ENCODE data around the gene CHRNA4. TPM values are rescaled to one million over a fixed set of nuclear protein-coding genes. Genes with fewer than 3 reads are reported as not detected.
"Not testable (repeated sequence)": the region's sequence is repeated elsewhere in the genome, so short reads cannot be mapped to it uniquely, and the experiment has no call there.

Gene CHRNA4
- total RNA-seq, 1 donor from 2014 or later, result 1.8 TPM

DNA sequence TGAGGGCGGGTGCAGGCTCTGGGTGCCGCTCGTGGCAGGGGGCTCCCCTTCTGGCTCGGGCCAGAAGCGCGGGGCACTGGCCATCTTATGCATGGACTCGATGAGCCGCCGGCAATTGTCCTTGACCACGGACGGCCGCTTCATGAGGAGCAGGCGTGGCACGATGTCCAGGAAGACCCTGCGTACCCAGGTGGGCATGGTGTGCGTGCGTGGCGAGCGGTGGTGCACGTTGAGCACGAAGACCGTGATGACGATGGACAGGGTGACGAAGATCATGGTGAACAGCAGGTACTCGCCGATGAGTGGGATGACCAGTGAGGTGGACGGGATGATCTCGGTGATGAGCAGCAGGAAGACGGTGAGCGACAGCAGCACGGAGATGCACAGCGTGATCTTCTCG, 11.0 kb downstream of the CHRNA4 start:
- DNase-seq, result no peak

DNA sequence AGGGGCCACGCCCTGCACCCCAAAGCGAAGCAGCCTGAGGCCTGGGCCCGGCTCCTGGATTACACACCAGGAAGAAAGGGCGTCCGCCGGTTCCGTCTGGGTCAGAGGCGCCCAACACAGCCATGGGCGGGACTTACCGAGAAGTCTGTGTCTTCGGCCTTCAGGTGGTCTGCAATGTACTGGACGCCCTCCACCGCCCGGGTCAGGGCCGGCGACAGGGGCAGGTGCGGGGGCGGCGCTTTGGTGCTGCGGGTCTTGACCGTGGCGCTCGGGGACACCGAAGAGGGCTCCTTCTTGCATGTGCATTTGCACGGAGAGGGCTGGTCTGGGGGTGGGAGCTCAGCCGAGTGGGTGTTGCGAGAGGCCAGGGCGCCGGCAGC, 11.6 kb downstream of the CHRNA4 start:
- no peak for DNase-seq

DNA sequence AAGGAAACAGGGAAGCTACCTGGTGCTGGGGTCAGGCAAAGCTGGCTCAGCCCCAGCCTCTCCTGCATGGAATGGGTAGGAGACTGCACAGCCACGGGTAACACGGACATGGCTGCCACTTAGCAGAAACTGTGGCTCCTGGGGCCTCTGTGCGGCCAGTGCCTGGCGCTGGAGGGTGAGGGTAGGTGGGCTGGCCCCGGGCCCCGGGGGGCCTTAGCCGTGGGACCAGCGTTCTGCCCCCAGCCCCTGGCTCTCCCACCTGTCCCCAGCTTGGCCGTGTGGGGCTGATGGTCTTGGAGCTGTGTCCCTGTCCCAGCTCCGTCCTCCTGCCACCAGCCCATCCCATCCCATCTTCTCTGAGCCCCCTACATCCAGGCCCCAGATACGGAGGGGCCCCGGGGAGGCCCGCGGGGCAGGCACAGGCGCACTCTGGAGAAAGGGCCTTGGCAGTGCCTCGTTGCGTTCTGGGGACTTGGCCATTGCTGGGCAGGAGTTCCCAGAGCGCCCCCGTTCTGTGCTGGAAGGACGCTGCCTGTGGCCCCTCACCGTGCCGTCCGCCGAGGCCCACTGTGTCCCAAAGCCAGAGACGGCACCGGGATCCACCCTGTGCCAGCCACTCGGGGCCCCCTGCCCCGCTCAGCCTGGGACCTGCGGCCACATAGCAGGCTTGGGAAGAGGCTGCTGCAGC, 12.2 kb downstream of the CHRNA4 start:
- no peak for DNase-seq

DNA sequence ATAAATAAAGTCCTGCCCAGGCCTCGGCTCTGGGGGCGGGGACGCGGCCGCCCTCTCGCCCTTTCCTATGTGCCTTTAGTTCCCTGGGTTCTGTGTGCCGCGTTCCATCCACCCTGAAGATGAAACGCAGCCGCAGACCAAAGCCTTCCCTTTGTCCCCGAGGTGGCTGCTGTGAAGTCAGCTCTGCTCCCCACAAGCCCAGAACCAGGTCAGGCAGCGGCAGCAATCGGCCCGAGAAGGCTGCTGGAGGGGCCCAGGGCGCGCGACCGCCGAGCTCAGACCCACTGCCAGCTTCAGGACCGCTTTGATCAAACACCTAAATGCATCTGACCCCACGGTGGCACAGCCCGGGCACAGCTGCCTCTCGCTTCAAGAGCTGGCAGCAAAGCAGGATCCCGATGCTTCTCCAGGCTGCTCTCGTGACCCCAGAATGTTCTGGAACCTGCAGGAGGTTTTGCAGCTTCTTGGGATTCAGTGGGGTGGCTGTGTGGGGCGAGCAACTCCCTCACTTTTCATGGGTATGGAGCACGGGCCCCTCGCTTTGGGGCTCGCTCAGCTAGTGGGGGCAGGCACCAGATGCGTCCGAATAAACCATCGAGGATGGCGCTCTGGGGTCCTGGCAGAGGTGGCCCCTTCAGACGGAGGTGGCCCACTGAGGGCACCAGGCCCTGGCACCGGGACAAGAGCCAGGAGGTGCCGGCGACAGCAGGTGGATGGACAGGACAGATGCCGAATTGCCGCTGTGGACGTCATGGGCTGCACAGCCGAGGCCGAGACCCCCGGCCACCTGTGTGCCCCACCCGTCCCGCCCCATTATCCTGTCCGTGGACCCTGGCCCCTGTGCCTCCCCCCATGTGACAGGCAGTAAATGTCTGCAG, 13.0 kb downstream of the CHRNA4 start:
- DNase-seq, result no peak

DNA sequence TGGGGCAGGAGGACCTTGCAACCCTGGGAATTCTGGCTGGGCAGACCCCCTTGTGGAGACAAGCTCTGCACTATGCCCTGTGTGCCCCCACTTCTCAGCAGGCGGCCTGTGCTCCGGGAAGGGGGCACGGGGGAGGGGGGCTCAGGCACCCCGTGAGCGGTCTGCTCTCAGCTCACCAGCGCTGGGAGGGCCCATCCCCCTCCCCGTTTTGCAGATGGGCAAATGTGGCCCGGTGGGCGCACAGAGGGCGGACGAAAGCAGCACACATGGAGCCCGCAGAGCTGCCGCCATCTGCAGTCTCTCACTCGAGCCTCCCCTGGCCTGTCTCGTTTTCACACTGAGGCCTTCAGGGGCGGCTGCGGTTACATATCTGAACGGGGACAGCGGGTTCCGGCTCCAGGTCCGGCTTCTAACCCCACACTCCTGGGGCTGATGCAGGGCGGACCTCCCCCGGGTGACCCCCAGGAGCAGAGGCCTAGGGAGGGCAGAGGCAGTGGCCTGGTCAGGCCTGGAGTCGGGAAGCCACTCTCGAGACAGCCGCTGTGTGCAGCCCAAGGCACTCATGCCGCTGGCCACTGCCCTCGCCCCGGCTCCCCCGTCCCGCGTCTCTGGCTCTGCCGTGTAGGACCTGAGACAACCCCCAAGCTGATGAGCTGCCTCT, 13.9 kb downstream of the CHRNA4 start:
- DNase-seq, result no peak

DNA sequence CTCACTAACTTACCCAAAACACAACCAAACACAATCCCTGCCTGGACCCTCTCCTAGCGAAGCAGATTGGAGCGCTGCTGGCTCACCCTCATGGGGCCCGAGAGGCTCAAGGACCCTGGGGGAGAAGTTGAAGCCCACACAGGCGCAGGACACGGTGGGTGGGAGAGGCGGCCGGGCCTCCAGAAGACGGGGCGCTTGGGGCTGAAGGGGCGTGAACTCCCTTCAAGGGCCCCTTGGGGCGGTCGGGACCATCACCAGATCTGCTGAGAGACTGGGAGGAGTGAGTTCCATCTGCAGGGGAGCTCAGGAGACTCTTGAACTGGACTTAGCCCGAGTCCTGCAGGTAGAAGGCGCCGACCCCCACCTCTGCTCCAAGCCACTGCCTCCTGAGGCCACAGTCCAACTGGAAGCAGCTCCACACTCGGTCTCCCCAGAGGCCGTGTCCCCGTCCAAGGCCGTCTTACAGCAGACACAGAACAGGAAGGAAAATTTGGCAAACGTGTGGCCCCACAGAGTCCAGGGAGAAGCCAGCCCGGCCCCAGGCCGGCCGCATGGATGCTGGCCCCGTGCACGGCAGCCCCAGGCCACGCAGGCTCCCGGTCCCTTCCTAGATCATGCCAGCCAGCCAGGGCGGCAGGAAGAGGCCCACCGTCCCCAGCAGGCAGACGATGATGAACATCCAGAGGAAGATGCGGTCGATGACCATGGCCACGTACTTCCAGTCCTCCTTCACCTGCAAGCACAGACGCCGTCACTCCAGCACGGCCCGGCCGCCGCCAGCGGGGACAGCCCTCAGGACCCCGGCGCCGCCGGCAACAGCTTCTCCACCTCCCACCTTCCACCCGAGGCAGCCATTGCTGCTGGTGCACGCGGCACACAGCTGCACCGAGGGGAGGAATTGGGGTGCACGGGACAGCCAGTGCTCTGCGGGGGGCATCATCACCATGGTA, 14.7 kb downstream of the CHRNA4 start:
- DNase-seq, result no peak

DNA sequence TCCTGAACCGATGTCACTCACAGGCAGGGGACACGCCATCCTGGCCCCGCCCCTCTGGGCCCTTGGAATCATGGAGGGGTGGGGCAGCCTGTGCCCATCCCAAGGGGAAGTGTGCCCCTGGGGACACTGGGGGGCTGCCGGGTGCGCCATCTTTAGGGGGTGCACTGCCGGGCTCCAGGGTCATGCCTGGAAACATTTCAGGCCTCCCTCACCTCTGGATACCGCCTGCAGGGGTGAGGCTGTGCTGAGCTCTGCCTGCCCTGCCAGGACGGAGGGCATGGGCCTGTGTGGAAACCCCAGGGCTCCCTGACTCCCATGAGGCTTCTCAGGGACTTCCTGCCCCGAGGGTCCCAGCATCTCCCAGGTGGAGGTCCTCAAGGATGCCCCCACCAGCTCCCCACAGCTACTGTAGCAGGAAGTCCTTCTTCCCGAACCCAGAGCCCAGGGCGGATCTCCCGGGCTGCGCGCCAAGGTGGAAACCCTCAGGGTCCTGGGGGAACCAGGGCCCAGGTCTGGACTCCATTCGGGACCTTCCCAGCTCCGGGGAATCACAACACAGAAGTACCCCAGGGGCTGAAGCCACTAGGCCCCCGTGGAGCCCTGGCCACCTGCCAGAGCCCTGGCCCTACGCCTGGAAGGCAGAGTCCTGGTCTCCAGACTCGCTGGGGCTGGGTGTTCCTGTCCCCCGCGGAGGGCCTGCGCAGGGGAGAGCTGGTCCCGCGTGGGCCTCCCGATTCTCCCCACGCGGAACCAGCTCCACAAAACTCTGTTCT, 15.6 kb downstream of the CHRNA4 start:
- DNase-seq, result peak; percentile 36

DNA sequence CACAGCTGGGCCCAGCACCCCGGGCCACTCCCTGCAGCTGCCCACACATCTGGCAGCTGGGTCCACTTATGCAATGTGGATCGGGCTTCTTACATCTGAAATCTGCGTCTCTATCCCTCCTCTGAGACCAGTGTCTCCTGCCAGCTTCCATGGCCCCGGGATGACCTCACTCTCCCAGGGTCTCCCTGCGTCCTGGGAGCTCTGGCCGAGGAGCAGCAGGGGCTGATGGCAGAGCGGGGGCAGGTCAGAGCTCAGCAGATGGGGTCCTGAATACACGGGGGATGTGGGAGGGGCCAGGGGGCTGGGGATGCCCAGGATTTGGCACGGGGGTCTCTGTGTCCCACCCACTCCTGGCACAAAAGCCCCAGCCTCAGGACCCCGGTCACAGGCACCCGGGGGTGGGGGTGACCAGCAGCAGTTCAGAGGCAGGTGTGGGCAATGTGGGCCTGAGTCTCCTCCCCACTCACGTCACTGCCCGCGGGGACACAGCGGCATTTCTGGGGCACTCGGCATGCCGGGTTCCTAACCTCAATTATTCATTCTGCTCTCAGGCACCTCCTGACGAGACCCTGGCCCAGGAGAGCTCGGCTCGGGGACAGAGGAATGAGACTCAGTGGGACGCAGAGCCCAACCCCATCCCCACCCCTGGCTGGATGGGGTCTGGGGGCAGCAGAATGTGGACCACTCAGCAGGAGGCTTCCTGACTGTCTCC, 16.4 kb downstream of the CHRNA4 start:
- peak; percentile 88 for DNase-seq

DNA sequence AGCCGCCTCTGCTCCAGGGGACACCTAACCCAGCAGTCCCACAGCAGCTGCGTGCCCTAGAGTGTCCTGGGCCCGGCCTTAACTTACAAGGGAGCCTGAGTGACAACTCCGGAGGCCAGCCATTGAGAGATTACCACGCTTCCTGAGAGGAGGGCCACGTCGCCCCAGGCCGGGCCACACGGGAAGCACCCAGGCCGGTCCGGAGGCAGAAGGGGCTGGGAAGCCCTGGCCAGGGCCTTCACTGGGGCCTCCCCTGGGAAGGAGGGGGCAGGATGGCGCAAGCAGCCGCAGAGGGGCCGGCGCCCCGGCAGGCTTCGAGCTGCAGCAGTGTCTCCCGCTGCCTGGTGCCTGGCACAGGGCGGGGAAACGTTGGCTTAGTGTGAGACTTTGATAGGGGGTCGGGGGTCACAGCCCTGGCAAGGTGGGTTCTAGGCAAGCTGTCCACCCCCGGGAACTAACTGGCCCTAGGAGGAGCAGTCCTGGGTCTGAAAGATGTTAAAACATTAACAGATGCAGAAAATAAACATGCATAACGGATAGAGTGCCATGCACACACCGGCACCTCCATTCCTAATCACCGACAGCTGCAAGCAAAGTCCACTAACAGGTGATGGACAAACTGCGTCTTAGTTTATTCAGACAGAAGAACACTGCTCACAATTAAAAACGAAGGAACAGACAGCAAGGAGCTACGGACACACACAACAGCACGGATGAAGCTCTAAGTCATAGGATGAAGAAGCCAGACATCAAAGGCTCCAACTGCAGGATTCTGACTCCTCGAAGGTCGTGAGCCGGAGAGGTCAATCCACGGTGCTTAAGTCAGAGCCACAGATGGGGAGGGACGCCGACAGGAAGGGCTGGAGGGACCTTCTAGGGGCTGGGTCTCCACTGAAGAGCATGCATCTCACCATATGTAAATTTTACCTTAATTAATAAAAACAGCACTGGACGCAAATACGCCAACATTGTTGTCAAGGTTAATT, 17.4 kb downstream of the CHRNA4 start:
- peak; percentile 40 for DNase-seq

DNA sequence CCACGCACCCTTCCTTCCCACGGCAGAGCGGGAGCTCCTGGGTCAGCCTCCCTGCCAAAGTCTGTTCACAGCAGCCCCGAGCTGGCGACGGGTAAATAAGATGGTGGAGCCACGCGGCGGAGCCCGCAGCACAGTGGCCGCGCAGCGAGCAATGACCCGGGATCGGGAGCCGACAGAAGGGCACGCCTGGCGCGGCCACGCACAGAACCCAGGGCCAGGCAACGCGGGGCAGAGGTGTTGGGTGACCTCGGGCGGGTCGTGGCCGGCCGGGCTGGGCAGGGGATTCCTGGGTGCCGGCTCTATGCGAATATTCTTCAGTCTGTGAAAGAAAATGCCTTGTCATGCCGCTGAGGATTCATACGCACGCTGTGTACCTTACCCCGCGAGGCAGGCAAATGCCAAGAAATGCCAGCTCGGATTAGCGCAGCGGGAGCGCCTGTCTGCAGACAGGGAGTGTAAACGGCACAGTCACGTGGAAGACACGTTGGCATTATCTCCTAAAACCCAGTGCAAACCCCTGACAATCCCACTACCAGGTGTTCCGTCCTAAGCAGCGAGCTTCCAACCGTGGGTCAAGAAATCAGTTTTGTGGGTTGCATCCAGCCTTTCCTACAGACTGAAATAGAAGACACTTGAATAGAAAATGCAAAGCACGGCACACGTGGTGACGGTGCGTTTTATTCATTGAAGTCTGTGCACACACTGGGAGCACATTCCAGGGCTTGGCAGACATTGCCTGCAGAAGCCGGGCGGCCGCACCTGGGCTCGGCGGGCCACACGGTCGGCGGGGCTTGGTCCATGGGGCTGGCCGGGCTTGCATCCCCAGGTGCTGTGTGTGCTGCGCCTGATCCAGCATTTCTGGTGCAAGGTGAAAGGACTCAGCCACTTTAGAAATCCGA, 18.3 kb downstream of the CHRNA4 start:
- peak; percentile 28 for DNase-seq

DNA sequence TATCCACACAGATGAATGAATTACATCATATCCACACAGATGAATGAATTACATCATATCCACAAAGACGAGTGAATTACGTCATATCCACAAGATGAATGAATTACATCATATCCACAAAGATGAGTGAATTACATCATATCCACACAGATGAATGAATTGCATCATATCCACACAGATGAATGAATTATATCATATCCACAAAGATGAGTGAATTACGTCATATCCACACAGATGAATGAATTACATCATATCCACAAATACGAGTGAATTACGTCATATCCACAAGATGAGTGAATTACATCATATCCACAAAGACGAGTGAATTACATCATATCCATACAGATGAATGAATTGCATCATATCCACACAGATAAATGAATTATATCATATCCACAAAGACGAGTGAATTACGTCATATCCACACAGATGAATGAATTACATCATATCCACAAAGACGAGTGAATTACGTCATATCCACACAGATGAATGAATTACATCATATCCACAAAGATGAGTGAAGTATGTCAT, 20.9 kb downstream of the CHRNA4 start:
- DNase-seq, result not testable (repeated sequence)

DNA sequence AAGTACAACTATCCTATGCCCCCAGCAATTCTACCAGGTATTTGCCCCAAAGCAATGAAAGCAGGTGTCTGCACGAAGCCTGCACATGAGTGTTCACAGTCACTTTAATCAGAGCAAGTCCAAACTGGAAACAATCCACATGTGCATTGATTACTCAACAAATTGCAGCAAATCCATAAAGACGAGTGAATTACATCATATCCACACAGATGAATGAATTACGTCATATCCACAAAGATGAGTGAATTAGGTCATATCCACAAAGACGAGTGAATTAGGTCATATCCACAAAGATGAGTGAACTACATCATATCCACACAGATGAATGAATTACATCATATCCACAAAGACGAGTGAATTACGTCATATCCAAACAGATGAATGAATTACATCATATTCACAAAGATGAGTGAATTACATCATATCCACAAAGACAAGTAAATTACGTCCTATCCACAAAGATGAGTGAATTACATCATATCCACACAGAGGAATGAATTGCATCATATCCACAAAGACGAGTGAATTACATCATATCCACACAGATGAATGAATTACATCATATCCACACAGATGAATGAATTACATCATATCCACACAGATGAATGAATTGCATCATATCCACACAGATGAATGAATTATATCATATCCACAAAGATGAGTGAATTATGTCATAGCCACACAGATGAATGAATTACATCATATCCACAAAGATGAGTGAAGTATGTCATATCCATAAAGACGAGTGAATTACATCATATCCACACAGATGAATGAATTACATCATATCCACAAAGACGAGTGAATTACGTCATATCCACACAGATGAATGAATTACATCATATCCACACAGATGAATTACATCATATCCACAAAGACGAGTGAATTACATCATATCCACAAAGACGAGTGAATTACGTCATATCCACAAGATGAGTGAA, 21.7 kb downstream of the CHRNA4 start:
- DNase-seq, result not testable (repeated sequence)

DNA sequence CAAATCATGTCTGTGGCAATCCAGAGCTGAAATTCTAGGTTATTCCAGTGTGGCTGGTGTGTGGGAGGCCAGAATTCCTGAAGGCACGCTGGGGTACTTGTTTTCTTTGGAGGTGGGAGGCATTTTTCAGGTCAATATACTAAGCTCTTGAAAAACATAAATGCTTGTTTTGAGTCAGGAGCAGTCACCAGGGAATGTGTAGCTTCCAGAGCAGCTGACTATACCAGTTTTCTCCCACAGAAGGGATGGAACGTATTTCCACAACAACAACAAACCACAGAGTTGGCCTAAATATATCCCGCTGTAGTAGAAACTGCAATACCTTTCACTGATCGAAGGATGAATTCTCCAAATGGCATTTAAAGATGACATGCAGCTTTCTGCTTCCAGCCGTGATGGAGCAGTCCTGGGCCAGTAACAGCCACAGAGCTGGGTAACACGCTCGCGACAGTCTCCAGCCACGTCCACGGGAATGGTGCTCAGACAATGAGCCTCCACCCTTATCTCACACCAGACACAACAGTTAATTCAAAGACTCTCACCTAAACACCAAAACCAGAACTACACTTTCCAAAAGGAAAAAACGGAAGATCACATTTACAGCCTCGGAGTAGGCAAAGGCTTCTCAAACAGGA, 23.2 kb downstream of the CHRNA4 start:
- DNase-seq, result no peak

DNA sequence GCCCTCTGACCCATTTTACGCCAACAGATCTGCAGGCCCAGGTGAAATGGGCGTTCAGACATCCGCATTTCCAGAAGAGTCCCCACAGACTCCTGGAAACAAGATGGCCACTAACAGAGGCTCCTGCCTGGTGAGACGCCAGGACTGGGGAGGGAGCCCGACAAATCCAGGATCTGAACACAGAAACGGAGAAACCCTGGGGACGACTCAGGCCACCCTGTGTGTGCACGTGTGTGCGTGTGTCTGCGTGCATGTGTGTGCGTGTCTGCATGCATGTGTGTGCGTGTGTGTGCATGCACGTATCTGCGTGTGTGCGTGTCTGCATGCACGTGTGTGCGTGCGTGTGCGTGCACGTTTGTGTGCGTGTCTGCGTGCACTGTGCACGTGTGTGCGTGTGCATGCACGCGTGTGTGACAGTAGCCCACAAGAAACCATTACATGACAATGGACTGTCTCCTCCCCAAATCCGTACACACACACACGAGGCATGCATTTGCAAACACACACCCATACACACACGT, 24.9 kb downstream of the CHRNA4 start:
- DNase-seq, result no peak

DNA sequence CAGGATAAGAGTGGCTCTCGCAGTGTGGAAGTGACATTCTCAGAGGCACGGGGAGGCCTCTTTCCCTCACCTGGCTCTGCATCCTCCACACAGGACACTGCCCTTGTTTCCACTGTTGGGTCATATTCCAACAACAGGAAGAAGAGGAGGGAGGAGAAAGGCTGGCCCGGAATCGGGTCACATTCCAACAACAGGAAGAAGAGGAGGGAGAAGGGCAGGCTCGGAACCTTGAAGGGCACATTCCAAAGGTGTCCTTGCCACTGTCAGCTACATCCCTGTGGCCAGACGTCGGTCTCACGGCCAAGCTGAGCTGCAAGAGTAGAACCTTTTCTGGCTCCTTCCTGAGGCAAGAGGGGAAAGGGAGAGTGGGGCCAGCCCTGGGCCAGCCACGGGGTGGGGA, 25.4 kb downstream of the CHRNA4 start:
- no peak for DNase-seq

DNA sequence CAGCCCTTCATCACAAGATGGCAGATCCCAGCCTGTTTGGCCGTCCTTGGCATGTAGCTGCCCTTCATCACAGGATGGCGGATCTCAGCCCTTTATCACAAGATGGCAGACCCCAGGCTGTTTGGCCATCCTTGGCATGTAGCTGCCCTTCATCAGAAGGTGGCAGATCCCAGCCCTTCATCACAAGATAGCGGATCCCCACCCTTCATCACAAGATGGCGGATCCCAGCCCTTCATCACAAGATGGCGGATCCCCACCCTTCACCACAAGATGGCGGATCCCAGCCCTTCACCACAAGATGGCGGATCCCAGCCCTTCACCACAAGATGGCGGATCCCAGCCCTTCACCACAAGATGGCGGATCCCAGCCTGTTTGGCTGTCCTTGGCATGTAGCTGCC, 26.1 kb downstream of the CHRNA4 start:
- DNase-seq, result not testable (repeated sequence)

All from tongue (tissue), 2 donors.